ENCODE results near the gene RHBDF2. TPM values are rescaled to one million over a fixed set of nuclear protein-coding genes. Genes with fewer than 3 reads are reported as not detected.

Gene RHBDF2
- total RNA-seq, 4 donors from 2014 or later = 33.1 to 99.0 (median 73.5) TPM

DNA sequence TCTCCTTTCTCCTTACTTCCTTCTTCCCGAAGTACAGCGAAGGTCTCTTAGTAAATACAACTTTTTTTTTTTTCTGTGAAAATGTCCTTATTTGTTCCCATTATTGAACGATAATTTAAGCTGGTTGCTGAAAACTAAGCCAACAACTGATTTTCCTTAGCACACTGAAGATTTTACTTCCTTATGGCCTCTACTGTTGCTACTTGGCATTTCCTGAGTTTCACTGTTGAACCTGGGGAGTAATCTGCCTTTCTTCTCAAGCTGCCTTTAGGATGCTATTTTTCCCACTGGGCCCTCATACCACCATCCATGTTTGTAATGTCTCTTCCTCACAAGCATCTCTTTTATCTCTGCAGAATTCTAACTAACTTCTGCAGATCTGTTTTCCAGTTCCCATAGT lies 74.4 kb downstream of the RHBDF2 start:
- no peak for TF ChIP-seq POLR2A (IDR thresholded peaks at IDR 0.05)
- TF ChIP-seq CTCF (IDR thresholded peaks at IDR 0.05) = no peak
- TF ChIP-seq EP300 (IDR thresholded peaks at IDR 0.05) = no peak
- Histone ChIP-seq H3K4me3 (no peak overlapping the region), H3K27ac (peak overlapping the region in 1 of 4 donors; percentile 20), H3K4me1 (peaks cover 0 to 23% (median 4%) of the 10 kb centered on the region in 4 donors), H3K27me3 (no peaks in the 10 kb centered on the region), H3K9me3 (no peaks in the 10 kb centered on the region), H3K36me3 (peaks cover 0 to 12% (median 0%) of the 10 kb centered on the region in 3 donors)
- no peak for DNase-seq (ENCODE audit: low spot score in 2 of 2)
- WGBS, 2 donors = 79 to 89% methylated on average over 3 of the region's 3 CpGs

- no peak overlapping the region for H3K4me3 ChIP-seq
- 88 to 89% methylated on average over 6 of the region's 6 CpGs for WGBS, 2 donors
- no peaks in the 10 kb centered on the region for H3K27me3 ChIP-seq
- H3K36me3 ChIP-seq = peaks cover 0 to 12% (median 0%) of the 10 kb centered on the region in 3 donors
- no peak for TF ChIP-seq CTCF (IDR thresholded peaks at IDR 0.05)
- no peak for TF ChIP-seq POLR2A (IDR thresholded peaks at IDR 0.05)
- TF ChIP-seq EP300 (IDR thresholded peaks at IDR 0.05) = no peak
- H3K4me1 ChIP-seq = peaks cover 0 to 33% (median 7%) of the 10 kb centered on the region in 4 donors
- H3K9me3 ChIP-seq = no peaks in the 10 kb centered on the region
- no peak for DNase-seq (ENCODE audit: low spot score in 2 of 2)
- H3K27ac ChIP-seq = no peak overlapping the region
Measured at GRCh38 chr17:76422860-76423259, 78.4 kb downstream of the RHBDF2 start.

- TF ChIP-seq POLR2A (IDR thresholded peaks at IDR 0.05) = no peak
- TF ChIP-seq EP300 (IDR thresholded peaks at IDR 0.05) = no peak
- no peak for TF ChIP-seq CTCF (IDR thresholded peaks at IDR 0.05)
- no peak overlapping the region for H3K27ac ChIP-seq
Measured at GRCh38 chr17:76422406-76422805, 78.8 kb downstream of the RHBDF2 start.

DNA sequence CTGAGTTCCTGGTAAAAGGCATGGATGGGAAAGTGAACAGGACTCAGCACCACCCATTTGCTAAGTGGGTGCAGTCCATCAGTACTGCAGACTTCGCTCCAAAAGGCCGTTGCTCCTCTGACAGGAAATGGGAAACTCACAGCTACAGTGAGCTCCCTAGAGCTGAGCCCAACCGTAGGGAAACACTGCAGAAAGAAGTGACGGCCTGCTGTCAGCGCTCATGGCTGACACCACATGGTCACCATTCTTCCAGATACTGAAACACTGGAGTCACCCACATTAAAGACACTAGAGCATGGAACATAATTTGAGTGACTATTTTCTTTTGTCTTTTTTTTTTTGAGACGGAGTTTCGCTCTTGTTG lies 80.2 kb downstream of the RHBDF2 start:
- Histone ChIP-seq H3K4me3 (no peak overlapping the region), H3K27me3 (no peaks in the 10 kb centered on the region), H3K36me3 (peaks cover 0 to 12% (median 0%) of the 10 kb centered on the region in 3 donors), H3K4me1 (peaks cover 0 to 19% (median 3%) of the 10 kb centered on the region in 4 donors), H3K27ac (no peak overlapping the region), H3K9me3 (no peaks in the 10 kb centered on the region)
- no peak for TF ChIP-seq EP300 (IDR thresholded peaks at IDR 0.05)
- no peak for TF ChIP-seq CTCF (IDR thresholded peaks at IDR 0.05)
- no peak for TF ChIP-seq POLR2A (IDR thresholded peaks at IDR 0.05)
- 40 to 41% methylated on average over 7 of the region's 7 CpGs for WGBS, 2 donors
- DNase-seq (ENCODE audit: low spot score in 2 of 2) = no peak

More at GRCh38 chr17:76422406-76422805, 78.8 kb downstream of the RHBDF2 start:
- Histone ChIP-seq H3K9me3 (no peaks in the 10 kb centered on the region), H3K4me3 (no peak overlapping the region), H3K4me1 (peaks cover 0 to 28% (median 4%) of the 10 kb centered on the region in 4 donors), H3K36me3 (peaks cover 0 to 12% (median 0%) of the 10 kb centered on the region in 3 donors), H3K27me3 (no peaks in the 10 kb centered on the region)
- 97 to 98% methylated on average over 8 of the region's 8 CpGs for WGBS, 2 donors
- DNase-seq (ENCODE audit: low spot score in 2 of 2) = no peak

Other genes with a start within 250 kb of the RHBDF2 start
- gene UBALD2, start 236.1 kb downstream of the RHBDF2 start, total RNA-seq = 10 to 100 TPM; 12.7 to 26.9 (median 20.4) TPM
- gene QRICH2, start 193.1 kb downstream of the RHBDF2 start, total RNA-seq = 1 to 10 TPM; 2.0 to 8.4 (median 5.2) TPM
- 100 to 1,000 TPM in 2 of 4 donors, 10 to 100 TPM in 2; 66.8 to 108 (median 96.2) TPM for gene PRPSAP1, start 147.5 kb downstream of the RHBDF2 start, total RNA-seq
- gene SPHK1, start 116.8 kb downstream of the RHBDF2 start, total RNA-seq = 10 to 100 TPM; 16.7 to 50.1 (median 27.8) TPM
- 10 to 100 TPM; 16.0 to 38.7 (median 20.7) TPM for gene UBE2O, start 48.3 kb downstream of the RHBDF2 start, total RNA-seq
- not detected for gene AANAT, start 33.8 kb downstream of the RHBDF2 start, total RNA-seq
- 10 to 100 TPM; 40.2 to 59.2 (median 48.8) TPM for gene CYGB, start 36.3 kb upstream of the RHBDF2 start, total RNA-seq
- gene PRCD, start 38.6 kb upstream of the RHBDF2 start, total RNA-seq = 10 to 100 TPM in 3 of 4 donors, 1 to 10 TPM in 1; 6.6 to 23.5 (median 14.1) TPM
- gene ST6GALNAC2, start 84.4 kb upstream of the RHBDF2 start, total RNA-seq = 100 to 1,000 TPM in 1 of 4 donors, 10 to 100 TPM in 3; 58.5 to 128 (median 69.1) TPM
- gene ST6GALNAC1, start 142.3 kb upstream of the RHBDF2 start, total RNA-seq = 10 to 100 TPM in 2 of 4 donors, 1 to 10 TPM in 2; 2.4 to 13.8 (median 7.4) TPM
- 100 to 1,000 TPM; 124 to 230 (median 197) TPM for gene MXRA7, start 209.5 kb upstream of the RHBDF2 start, total RNA-seq
- gene JMJD6, start 225.2 kb upstream of the RHBDF2 start, total RNA-seq = 10 to 100 TPM; 14.0 to 45.0 (median 34.2) TPM
- gene METTL23, start 225.4 kb upstream of the RHBDF2 start, total RNA-seq = 10 to 100 TPM; 27.8 to 50.2 (median 30.8) TPM
- gene SRSF2, start 235.9 kb upstream of the RHBDF2 start, total RNA-seq = 100 to 1,000 TPM; 196 to 452 (median 271) TPM
- gene MFSD11, start 236.7 kb upstream of the RHBDF2 start, total RNA-seq = 10 to 100 TPM; 25.8 to 61.0 (median 37.1) TPM